Ascending aorta (tissue), 2 donors: ENCODE results near the gene PLCE1. TPM values are rescaled to one million over a fixed set of nuclear protein-coding genes. Genes with fewer than 3 reads are reported as not detected.

ENCODE experiments used
- DNase-seq, 2 donors: peaks; one replicate each; pipeline ENCODE4 v3.0.0-alpha.2; 2019; ENCODE audit warnings: low spot score in 2 of 2
- H3K27ac ChIP-seq, 2 donors: fragments of 200-600 bp; sonication (generic); one replicate each; pipeline ENCODE4 v1.5.1; 2016 to 2017; ENCODE audit warnings: mild to moderate bottlenecking in 1 of 2
- H3K27me3 ChIP-seq: fragments of 200-600 bp; sonication (generic); one replicate; pipeline ENCODE4 v1.5.1; 2017
- H3K36me3 ChIP-seq, 2 donors: fragments of 200-600 bp; sonication (generic); one replicate each; pipeline ENCODE4 v1.5.1; 2016
- H3K4me1 ChIP-seq, 2 donors: fragments of 200-600 bp; sonication (generic); one replicate each; pipeline ENCODE4 v1.5.1; 2016 to 2017; ENCODE audit warnings: mild to moderate bottlenecking in 1 of 2
- H3K4me3 ChIP-seq, 2 donors: fragments of 200-600 bp; sonication (generic); one replicate each; pipeline ENCODE4 v1.5.1; 2016 to 2017; ENCODE audit warnings: mild to moderate bottlenecking in 1 of 2
- H3K9me3 ChIP-seq, 2 donors: fragments of 200-600 bp; sonication (generic); one replicate each; pipeline ENCODE4 v1.5.1; 2016
- intact Hi-C: fragments of 100-400 bp; cut with DNase I; formaldehyde crosslinking; loops from one replicate; pipeline ENCODE4 v1.15.1; 2023
- total RNA-seq: library from RNA; depleted of rRNA; stranded (reverse); fragments of >200 nt; gene quantifications from one replicate; pipeline ENCODE4 v1.1.0, GENCODE V29; 2016
- TF ChIP-seq, protein P1 (sequence below), 3 experiments: fragments of 200-600 bp in 2 of 3; fragments of 450-650 bp in 1 of 3; sonication (generic) in 2 of 3; IDR thresholded peaks; one replicate each; pipeline ENCODE4 v1.5.1; 2016 to 2019; ENCODE audit warnings: antibody characterized with exemption in 3 of 3, mild to moderate bottlenecking in 1 of 3, moderate library complexity in 1 of 3

PLCE1 gene
- total RNA-seq, 1 donor from 2014 or later = 3.8 TPM

DNA sequence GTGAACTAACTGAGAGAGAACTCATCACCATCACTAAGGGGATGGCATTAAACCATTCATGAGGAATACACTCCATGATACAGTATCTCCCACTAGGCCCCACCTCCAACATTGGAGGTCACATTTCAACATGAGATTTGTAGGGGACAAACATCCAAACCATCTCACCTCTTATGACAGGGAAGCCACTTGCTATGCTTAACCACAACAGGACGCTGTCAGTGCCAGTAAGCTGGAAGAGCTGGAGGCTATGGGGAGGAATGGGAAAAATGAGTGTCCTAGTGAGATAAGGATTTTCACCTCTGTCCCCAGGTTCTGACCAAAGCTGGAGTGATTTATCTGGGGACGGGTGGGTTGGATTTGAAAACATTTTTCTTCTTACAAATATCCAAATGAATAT, 17.6 kb downstream of the PLCE1 start:
- Histone ChIP-seq H3K9me3 (no peaks in the 10 kb centered on the region), H3K36me3 (no peaks in the 10 kb centered on the region), H3K4me1 (peaks cover 0 to 14% of the 10 kb centered on the region in 2 donors), H3K27me3 (no peaks in the 10 kb centered on the region), H3K27ac (no peak overlapping the region), H3K4me3 (no peak overlapping the region)
- intact Hi-C loops = no loop called here
- TF ChIP-seq, protein P1, sequence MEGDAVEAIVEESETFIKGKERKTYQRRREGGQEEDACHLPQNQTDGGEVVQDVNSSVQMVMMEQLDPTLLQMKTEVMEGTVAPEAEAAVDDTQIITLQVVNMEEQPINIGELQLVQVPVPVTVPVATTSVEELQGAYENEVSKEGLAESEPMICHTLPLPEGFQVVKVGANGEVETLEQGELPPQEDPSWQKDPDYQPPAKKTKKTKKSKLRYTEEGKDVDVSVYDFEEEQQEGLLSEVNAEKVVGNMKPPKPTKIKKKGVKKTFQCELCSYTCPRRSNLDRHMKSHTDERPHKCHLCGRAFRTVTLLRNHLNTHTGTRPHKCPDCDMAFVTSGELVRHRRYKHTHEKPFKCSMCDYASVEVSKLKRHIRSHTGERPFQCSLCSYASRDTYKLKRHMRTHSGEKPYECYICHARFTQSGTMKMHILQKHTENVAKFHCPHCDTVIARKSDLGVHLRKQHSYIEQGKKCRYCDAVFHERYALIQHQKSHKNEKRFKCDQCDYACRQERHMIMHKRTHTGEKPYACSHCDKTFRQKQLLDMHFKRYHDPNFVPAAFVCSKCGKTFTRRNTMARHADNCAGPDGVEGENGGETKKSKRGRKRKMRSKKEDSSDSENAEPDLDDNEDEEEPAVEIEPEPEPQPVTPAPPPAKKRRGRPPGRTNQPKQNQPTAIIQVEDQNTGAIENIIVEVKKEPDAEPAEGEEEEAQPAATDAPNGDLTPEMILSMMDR (IDR thresholded peaks at IDR 0.05) = no peak
- no peak for DNase-seq

DNA sequence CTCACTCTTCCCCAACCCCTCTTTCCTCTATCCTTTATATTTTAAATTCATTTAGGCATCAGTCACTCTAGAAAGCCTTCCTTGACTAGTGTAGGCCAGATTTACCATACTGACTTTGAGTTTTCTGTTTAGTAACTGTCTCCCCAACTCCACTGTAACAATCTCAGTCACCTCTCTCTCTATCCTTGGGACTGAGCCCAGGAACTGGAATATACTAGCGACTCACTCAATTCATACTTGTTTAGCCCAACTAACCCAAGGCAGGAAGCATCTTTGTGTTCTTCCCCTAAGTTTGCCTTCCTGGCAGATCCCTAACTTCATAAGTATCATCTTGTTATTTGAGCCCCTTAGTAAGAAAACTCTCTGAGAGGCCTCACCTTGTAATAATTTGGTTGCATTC, 19.1 kb downstream of the PLCE1 start:
- no peak for DNase-seq
- Histone ChIP-seq H3K27me3 (no peaks in the 10 kb centered on the region), H3K27ac (no peak overlapping the region), H3K9me3 (no peaks in the 10 kb centered on the region), H3K36me3 (no peaks in the 10 kb centered on the region), H3K4me3 (no peak overlapping the region), H3K4me1 (peaks cover 0 to 5% of the 10 kb centered on the region in 2 donors)
- intact Hi-C loops = no loop called here
- TF ChIP-seq, protein P1 (IDR thresholded peaks at IDR 0.05) = no peak

DNA sequence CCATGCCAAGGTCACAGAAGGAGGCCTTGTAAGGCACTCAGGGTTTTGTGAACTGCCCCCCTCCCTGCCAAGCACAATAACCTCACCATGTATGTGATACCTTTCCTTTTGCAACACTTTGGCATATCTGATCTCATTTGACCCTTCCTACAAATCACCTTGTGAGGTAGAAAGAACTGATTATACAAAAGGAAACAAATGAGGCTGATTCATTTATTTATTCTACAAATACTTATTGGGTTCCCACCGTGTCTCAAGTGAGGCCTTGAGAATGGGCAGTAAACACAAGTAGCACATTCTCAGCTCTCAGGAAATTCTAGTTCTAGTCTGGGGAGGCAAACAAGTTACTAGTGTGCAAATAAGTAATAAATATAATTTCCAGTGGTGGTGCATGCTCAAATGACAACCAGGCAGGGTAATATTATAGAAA, 19.6 kb downstream of the PLCE1 start:
- Histone ChIP-seq H3K4me1 (peaks cover 0 to 5% of the 10 kb centered on the region in 2 donors), H3K36me3 (no peaks in the 10 kb centered on the region), H3K9me3 (no peaks in the 10 kb centered on the region), H3K27me3 (no peaks in the 10 kb centered on the region), H3K4me3 (no peak overlapping the region), H3K27ac (no peak overlapping the region)
- TF ChIP-seq, protein P1 (IDR thresholded peaks at IDR 0.05) = no peak
- DNase-seq = no peak
- intact Hi-C loops = no loop called here

DNA sequence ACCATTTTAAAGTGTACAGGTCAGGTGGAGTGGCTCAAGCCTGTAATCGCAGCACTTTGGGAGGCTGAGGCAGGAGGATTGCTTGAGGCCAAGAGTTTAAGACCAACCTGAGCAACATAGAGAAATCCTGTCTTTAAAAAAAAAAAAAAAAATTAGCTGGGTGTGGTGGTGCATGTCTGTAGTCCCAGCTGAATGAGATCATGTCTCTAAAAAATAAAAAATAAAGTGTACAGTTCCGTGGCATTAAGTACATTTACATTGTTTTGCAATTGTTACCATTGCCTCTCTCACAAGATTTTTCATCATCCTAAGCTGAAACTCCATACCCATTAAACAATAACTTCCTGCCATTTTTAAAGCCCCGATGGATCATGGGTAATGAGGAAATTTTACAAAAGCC, 20.6 kb downstream of the PLCE1 start:
- H3K4me3 ChIP-seq = no peak overlapping the region
- H3K9me3 ChIP-seq = no peaks in the 10 kb centered on the region
- no peak overlapping the region for H3K27ac ChIP-seq
- intact Hi-C loops = no loop called here
- TF ChIP-seq, protein P1 (IDR thresholded peaks at IDR 0.05) = no peak
- H3K27me3 ChIP-seq = no peaks in the 10 kb centered on the region
- DNase-seq = no peak
- no peaks in the 10 kb centered on the region for H3K36me3 ChIP-seq
- peaks cover 0 to 5% of the 10 kb centered on the region in 2 donors for H3K4me1 ChIP-seq

GRCh38 chr10:94016727-94017714, 23.3 kb downstream of the PLCE1 start:
- Histone ChIP-seq H3K4me3 (no peak overlapping the region), H3K9me3 (no peaks in the 10 kb centered on the region), H3K27ac (no peak overlapping the region), H3K36me3 (no peaks in the 10 kb centered on the region), H3K27me3 (no peaks in the 10 kb centered on the region), H3K4me1 (peaks cover 0 to 5% of the 10 kb centered on the region in 2 donors)
- no peak for DNase-seq
- TF ChIP-seq, protein P1 (IDR thresholded peaks at IDR 0.05) = no peak
- intact Hi-C loops = no loop called here
